Neutrophil (primary cell): ENCODE data around the gene OTOR.

Experiments used
- H3K27ac ChIP-seq: fragments of 200-600 bp; sonication (generic); 2 replicates; pipeline ENCODE4 v1.5.1; 2016; ENCODE audit warnings: mild to moderate bottlenecking, moderate library complexity
- H3K27me3 ChIP-seq: fragments of 200-600 bp; sonication (generic); 2 replicates; pipeline ENCODE4 v1.6.0; 2016; ENCODE audit warnings: mild to moderate bottlenecking
- H3K36me3 ChIP-seq: fragments of 200-600 bp; sonication (generic); 2 replicates; pipeline ENCODE4 v1.5.1; 2017
- H3K4me1 ChIP-seq, 2 experiments: fragments of 200-600 bp in 1 of 2; sonication (generic) in 1 of 2; 1 replicate in 1 of 2; 2 replicates in 1 of 2; pipeline versions ENCODE4 v1.5.1 to v1.6.1; 2013 to 2016; ENCODE audit warnings: low read depth in 1 of 2, low read length in 1 of 2, mild to moderate bottlenecking in 1 of 2, moderate library complexity in 1 of 2; ENCODE audit not compliant: control insufficient read depth in 1 of 2, insufficient read depth in 1 of 2
- H3K4me3 ChIP-seq, 2 experiments: fragments of 200-600 bp in 1 of 2; sonication (generic) in 1 of 2; 1 replicate in 1 of 2; 2 replicates in 1 of 2; pipeline ENCODE4 v1.5.1; 2013 to 2016; ENCODE audit warnings: low read depth in 1 of 2, low read length in 1 of 2, mild to moderate bottlenecking in 1 of 2, moderate library complexity in 1 of 2
- H3K9me3 ChIP-seq: fragments of 200-600 bp; sonication (generic); 2 replicates; pipeline ENCODE4 v1.5.1; 2016
- TF ChIP-seq, protein P1 (sequence below): fragments of 200-600 bp; sonication (generic); IDR thresholded peaks from 2 replicates; pipeline ENCODE4 v1.5.1; 2016; ENCODE audit warnings: antibody characterized with exemption

The OTOR gene

DNA sequence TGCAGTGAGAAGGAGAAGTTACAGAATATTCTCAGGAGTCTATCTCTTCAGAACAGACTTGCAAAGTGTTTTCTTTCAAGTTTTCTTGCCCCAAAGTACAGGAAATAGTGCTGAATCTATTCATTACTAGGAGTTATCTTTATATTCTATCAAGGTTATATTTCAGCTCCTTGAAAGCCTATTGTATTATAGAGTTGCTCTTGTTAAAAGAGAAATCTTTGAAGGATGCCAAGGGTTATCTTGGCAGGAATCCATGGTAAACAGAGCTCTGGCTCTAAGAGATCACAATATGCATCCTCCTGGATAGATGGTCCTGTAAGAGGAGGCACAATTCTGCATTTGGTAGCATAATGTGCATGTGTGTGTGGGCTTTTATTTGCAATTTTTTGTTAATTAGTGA, 39.6 kb upstream of the OTOR start:
- no peak overlapping the region for H3K27ac ChIP-seq
- no peaks in the 10 kb centered on the region for H3K36me3 ChIP-seq
- H3K4me1 ChIP-seq: peaks cover 6 to 13% of the 10 kb centered on the region in 2 experiments
- TF ChIP-seq, protein P1, sequence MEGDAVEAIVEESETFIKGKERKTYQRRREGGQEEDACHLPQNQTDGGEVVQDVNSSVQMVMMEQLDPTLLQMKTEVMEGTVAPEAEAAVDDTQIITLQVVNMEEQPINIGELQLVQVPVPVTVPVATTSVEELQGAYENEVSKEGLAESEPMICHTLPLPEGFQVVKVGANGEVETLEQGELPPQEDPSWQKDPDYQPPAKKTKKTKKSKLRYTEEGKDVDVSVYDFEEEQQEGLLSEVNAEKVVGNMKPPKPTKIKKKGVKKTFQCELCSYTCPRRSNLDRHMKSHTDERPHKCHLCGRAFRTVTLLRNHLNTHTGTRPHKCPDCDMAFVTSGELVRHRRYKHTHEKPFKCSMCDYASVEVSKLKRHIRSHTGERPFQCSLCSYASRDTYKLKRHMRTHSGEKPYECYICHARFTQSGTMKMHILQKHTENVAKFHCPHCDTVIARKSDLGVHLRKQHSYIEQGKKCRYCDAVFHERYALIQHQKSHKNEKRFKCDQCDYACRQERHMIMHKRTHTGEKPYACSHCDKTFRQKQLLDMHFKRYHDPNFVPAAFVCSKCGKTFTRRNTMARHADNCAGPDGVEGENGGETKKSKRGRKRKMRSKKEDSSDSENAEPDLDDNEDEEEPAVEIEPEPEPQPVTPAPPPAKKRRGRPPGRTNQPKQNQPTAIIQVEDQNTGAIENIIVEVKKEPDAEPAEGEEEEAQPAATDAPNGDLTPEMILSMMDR: no peak
- no peaks in the 10 kb centered on the region for H3K27me3 ChIP-seq
- no peak overlapping the region for H3K4me3 ChIP-seq
- H3K9me3 ChIP-seq: no peaks in the 10 kb centered on the region

DNA sequence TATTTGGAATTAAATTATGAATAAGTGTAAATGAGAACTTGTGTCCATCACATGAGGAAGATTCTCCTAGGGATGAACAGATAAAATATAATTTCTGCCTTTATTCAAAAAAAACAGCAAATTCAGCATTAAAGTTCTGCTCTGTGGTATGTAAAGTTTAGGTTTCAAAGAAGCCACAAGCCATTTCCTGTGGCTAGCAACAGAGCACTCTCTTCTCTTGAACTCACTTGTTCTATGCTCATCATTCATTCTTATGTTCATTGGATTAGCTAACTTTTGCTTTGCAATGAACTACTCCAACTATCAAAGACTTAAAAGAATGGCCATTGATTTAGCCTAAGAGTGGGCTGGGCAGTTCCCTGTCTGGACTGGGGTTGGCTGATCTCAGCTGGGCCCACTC, 39.1 kb upstream of the OTOR start:
- TF ChIP-seq, protein P1: no peak
- Histone ChIP-seq H3K9me3 (no peaks in the 10 kb centered on the region), H3K36me3 (no peaks in the 10 kb centered on the region), H3K27me3 (no peaks in the 10 kb centered on the region), H3K4me1 (peaks cover 6 to 13% of the 10 kb centered on the region in 2 experiments), H3K4me3 (no peak overlapping the region), H3K27ac (no peak overlapping the region)

DNA sequence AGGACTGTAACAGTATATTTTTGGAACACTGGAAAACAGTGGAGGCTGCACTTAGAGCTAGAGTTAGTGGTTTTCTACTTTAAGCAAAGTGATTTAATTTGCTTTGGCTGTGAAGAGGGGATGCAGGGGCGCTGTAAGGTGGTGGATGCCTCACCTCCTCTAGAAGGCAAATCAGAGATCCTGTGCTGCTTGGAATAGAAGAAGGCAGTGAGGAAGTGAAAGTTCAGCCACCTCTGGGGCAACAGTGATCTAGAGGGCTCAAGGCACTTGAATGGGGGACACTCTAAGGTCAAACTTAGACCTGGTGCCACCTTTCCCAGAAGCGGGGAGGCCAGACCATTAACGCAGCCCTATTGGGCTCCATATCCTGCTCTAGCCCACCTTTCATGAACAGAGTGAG, 37.4 kb upstream of the OTOR start:
- Histone ChIP-seq H3K4me1 (peaks cover 6 to 13% of the 10 kb centered on the region in 2 experiments), H3K27me3 (peaks cover 11% of the 10 kb centered on the region), H3K36me3 (no peaks in the 10 kb centered on the region), H3K9me3 (no peaks in the 10 kb centered on the region), H3K4me3 (no peak overlapping the region), H3K27ac (no peak overlapping the region)
- TF ChIP-seq, protein P1: no peak

DNA sequence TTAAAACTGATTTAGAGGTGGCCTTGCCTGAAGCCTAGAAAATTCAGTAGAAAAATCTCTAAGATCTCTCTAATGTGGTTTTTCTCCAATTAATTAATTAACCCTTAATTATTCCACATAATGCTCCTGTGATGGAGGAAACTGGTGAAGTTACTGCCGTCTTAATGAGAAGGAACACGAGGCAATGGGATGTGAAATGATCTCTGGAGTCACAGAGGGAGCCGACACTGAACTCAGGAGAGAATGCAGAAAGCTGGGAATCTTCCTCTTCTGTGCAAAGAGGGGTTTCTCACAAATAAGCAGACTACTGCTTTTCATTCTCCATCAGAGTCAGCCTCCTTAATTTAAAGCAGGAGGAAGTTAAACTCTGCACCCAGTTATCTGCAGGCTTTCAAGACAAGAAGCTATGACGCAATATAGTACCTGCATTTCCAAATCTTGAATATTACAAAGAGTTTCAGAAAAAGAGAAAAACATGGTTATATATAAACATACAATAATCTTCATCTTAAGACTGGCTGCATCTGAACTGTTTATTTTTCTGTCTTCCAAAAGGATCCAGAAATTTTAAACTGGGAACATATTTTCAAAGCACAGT, 36.4 kb upstream of the OTOR start:
- Histone ChIP-seq H3K27me3 (peaks cover 18% of the 10 kb centered on the region), H3K36me3 (no peaks in the 10 kb centered on the region), H3K27ac (no peak overlapping the region), H3K4me3 (no peak overlapping the region), H3K4me1 (peaks cover 6 to 13% of the 10 kb centered on the region in 2 experiments), H3K9me3 (no peaks in the 10 kb centered on the region)
- TF ChIP-seq, protein P1: no peak

DNA sequence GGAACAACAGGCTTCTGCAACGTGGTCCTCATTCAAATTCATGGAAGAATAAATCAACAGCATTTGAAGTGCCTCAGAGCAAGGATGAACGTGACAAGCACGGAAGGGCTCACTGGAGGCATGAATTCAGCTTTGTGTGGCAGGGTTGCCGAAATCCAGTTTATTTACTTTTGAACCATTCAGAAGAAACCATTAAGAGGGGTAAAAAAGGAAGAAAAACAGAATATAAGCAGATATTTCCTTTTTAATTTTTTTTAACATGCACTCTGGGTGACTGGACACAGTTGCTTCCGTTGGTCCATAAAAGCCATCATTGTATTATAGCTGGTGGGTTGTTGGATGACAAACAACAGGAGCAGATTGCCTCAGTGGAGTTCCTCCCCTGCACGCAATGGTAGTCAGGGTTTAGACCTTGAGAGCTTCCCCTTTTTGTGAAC, 35.6 kb upstream of the OTOR start:
- peaks cover 6 to 13% of the 10 kb centered on the region in 2 experiments for H3K4me1 ChIP-seq
- peaks cover 20% of the 10 kb centered on the region for H3K27me3 ChIP-seq
- no peak overlapping the region for H3K27ac ChIP-seq
- TF ChIP-seq, protein P1: no peak
- no peaks in the 10 kb centered on the region for H3K9me3 ChIP-seq
- H3K4me3 ChIP-seq: no peak overlapping the region
- no peaks in the 10 kb centered on the region for H3K36me3 ChIP-seq

DNA sequence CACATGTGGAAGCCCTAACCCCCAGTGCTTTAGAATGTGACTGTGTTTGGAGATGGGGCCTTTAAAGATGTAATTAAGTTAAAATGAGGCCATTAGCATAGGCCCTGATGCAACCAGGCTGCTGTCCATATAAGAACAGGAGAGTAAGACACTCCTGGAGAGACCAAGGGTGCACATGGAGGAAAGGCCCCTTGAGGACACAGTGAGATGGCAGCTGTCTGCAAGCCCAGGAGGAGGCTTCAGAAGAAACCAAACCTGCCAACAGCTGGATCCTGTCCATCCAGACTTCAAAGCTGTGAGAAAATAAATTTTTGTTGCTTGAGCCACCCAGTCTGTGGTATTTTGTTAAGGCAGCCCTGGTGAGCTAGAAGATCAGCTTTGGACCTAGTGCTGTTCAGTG, 35.1 kb upstream of the OTOR start:
- peaks cover 20% of the 10 kb centered on the region for H3K27me3 ChIP-seq
- TF ChIP-seq, protein P1: no peak
- peaks cover 6 to 13% of the 10 kb centered on the region in 2 experiments for H3K4me1 ChIP-seq
- no peak overlapping the region for H3K4me3 ChIP-seq
- no peaks in the 10 kb centered on the region for H3K9me3 ChIP-seq
- no peaks in the 10 kb centered on the region for H3K36me3 ChIP-seq
- H3K27ac ChIP-seq: no peak overlapping the region
